Mesothelial cell of epicardium (in vitro differentiated cells): ENCODE measurements around the gene OR10G3. TPM values are rescaled to one million over a fixed set of nuclear protein-coding genes. Genes with fewer than 3 reads are reported as not detected.
"Not testable (repeated sequence)": the region's sequence is repeated elsewhere in the genome, so short reads cannot be mapped to it uniquely, and the experiment has no call there.

Source experiments
- DNase-seq, 2 experiments: peaks; one replicate each; pipeline ENCODE4 v3.0.0; 2021; ENCODE audit warnings: low spot score in 2 of 2; ENCODE audit not compliant: unreplicated experiment in 2 of 2
- H3K27ac Mint-ChIP-seq: 2 replicates; pipeline ENCODE4 v1.8.0; 2021; ENCODE audit warnings: mixed read lengths
- H3K27me3 Mint-ChIP-seq: 2 replicates; pipeline ENCODE4 v1.8.0; 2021; ENCODE audit warnings: low read depth, mixed read lengths
- H3K36me3 Mint-ChIP-seq: 2 replicates; pipeline ENCODE4 v1.8.0; 2021; ENCODE audit warnings: mixed read lengths
- H3K4me1 Mint-ChIP-seq: 2 replicates; pipeline ENCODE4 v1.8.0; 2021; ENCODE audit warnings: mixed read lengths
- H3K4me3 Mint-ChIP-seq: 2 replicates; pipeline ENCODE4 v1.8.0; 2021; ENCODE audit warnings: mild to moderate bottlenecking, moderate library complexity, mixed read lengths
- H3K9me3 Mint-ChIP-seq: 2 replicates; pipeline ENCODE4 v1.8.0; 2021; ENCODE audit warnings: mixed read lengths
- CTCF ChIP-seq: fragments of 200-600 bp; sonication (generic); IDR thresholded peaks from one replicate; pipeline ENCODE4 v1.5.0; 2021; ENCODE audit warnings: antibody characterized with exemption; ENCODE audit not compliant: unreplicated experiment
- total RNA-seq: library from RNA; stranded (reverse); gene quantifications from 3 replicates; pipeline ENCODE4 v1.2.1, GENCODE V29; 2021

Gene OR10G3
- not detected in 3 replicates for total RNA-seq

- Mint-ChIP-seq H3K27ac (no peak within 1 kb of the TSS), H3K4me3 (no peak within 1 kb of the TSS), H3K4me1 (no peaks in the 10 kb centered on the region), H3K36me3 (no peaks in the 10 kb centered on the region), H3K27me3 (peaks cover 34% of the 10 kb centered on the region), H3K9me3 (no peaks in the 10 kb centered on the region)
- no peak for TF ChIP-seq CTCF
- DNase-seq, result no peak
Observed at GRCh38 chr14:21579976-21580375, at the start of gene OR10G3. Gene OR10G3 (minus strand): TSS chr14:21580076. CDS start chr14:21570744, 9,332 bp downstream.

- no peak for DNase-seq
- Mint-ChIP-seq H3K36me3 (no peaks in the 10 kb centered on the region), H3K27me3 (peaks cover 21% of the 10 kb centered on the region), H3K4me3 (no peak overlapping the region), H3K4me1 (no peaks in the 10 kb centered on the region), H3K27ac (no peak overlapping the region), H3K9me3 (peaks cover 7% of the 10 kb centered on the region)
- no peak for TF ChIP-seq CTCF
Observed at GRCh38 chr14:21626491-21627230, 46.8 kb upstream of the OR10G3 start.

- Mint-ChIP-seq H3K4me1 (no peaks in the 10 kb centered on the region), H3K4me3 (no peak overlapping the region), H3K27ac (no peak overlapping the region), H3K27me3 (no peaks in the 10 kb centered on the region), H3K36me3 (no peaks in the 10 kb centered on the region), H3K9me3 (no peaks in the 10 kb centered on the region)
- DNase-seq, result no peak
- TF ChIP-seq CTCF, result no peak
Observed at GRCh38 chr14:21617614-21618013, 37.7 kb upstream of the OR10G3 start.

DNA sequence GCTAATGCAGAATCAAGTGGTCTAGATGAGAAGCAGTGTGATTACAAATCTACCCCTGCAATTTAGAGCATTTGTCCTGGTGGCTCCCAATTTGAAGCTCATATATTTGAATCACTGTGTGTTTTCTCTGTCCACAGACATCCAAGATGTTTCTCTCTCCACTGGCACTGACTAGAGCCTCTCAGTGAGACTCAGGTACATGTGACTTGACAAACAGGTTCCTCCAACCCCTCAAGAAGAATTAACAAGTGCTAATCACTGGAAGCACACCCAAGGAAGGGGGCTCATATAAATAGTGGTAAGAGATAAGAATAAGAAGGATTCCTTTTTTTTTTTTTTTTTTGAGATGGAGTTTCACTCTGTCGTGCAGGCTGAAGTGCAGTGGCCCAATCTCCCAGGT is 34.4 kb upstream of the OR10G3 start:
- DNase-seq, result no peak
- Mint-ChIP-seq H3K4me3 (no peak overlapping the region), H3K4me1 (no peaks in the 10 kb centered on the region), H3K36me3 (no peaks in the 10 kb centered on the region), H3K27ac (no peak overlapping the region), H3K27me3 (peaks cover 6% of the 10 kb centered on the region), H3K9me3 (no peaks in the 10 kb centered on the region)
- no peak for TF ChIP-seq CTCF

DNA sequence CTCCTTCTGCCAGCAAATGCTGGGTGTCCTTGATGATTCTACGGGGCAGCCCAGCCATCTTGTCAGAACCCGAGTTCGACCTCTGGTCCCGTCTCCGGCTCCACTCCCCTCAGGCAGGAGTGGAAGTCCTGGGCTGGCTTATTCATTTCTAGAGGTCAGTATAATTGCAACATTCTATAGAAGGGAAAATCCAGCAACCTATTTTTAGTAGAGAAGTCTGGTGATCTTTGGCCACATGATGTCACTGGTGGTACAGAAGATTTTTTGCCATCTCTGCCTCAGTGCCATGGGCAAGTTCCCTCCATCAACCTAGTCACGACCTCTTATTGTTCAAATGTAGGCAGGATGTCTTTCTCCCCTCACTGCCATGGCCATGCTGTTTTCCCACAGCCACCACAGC is 32.4 kb upstream of the OR10G3 start:
- Mint-ChIP-seq H3K27ac (no peak overlapping the region), H3K9me3 (no peaks in the 10 kb centered on the region), H3K27me3 (peaks cover 12% of the 10 kb centered on the region), H3K4me1 (no peaks in the 10 kb centered on the region), H3K4me3 (no peak overlapping the region), H3K36me3 (no peaks in the 10 kb centered on the region)
- TF ChIP-seq CTCF, result no peak
- no peak for DNase-seq

DNA sequence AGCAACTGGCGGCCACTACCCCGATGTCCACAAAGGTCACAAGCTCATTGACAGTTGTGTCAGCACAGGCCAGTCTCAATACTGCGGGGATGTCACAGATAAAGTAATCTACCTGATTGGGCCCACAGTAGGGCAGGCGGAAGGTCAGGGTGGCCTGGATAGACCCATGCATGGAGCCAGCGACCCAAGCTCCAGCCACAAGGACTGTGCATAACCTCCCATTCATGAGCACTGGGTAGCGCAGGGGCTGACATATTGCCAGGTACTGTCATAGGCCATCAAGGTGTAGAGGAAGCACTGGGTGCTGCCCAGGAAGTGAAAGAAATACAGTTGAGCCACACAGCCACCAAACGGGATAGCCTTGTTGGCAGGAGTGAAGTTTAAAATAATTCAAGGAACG is 22.3 kb upstream of the OR10G3 start:
- DNase-seq, H3K4me3 Mint-ChIP-seq, H3K36me3 Mint-ChIP-seq, H3K27ac Mint-ChIP-seq, H3K9me3 Mint-ChIP-seq, H3K4me1 Mint-ChIP-seq, H3K27me3 Mint-ChIP-seq: not testable (repeated sequence)
